MG63 (cell line): ENCODE results near the gene STK35. TPM values are rescaled to one million over a fixed set of nuclear protein-coding genes. Genes with fewer than 3 reads are reported as not detected.
A peak's percentile ranks its signal among the peaks of the same experiment; 100 is the strongest.
"Not testable (repeated sequence)": the region's sequence is repeated elsewhere in the genome, so short reads cannot be mapped to it uniquely, and the experiment has no call there.

Source experiments
- DNase-seq: peaks from one replicate; pipeline ENCODE4 v3.0.0-alpha.2; 2020
- H3K27me3 ChIP-seq: fragments of 250-450 bp; sonication (Bioruptor Pico); 2 replicates; pipeline ENCODE4 v1.5.1; 2020; ENCODE audit warnings: mild to moderate bottlenecking, moderate library complexity
- H3K36me3 ChIP-seq: fragments of 250-450 bp; sonication (Bioruptor Pico); 2 replicates; pipeline ENCODE4 v1.5.1; 2020; ENCODE audit warnings: mild to moderate bottlenecking, moderate library complexity
- H3K4me3 ChIP-seq: fragments of 250-450 bp; sonication (Bioruptor Pico); 2 replicates; pipeline ENCODE4 v1.5.1; 2020; ENCODE audit warnings: mild to moderate bottlenecking, moderate library complexity
- H3K9me3 ChIP-seq: fragments of 250-450 bp; sonication (Bioruptor Pico); 2 replicates; pipeline ENCODE4 v1.5.1; 2020; ENCODE audit warnings: mild to moderate bottlenecking, moderate library complexity
- total RNA-seq: library from RNA; depleted of rRNA; stranded (reverse); fragments of >200 nt; shearing (Covaris generic); gene quantifications from 2 replicates; pipeline ENCODE4 v1.2.3, GENCODE V29; 2014; ENCODE audit warnings: low replicate concordance

STK35 gene
- total RNA-seq, 1 experiment from 2014 or later, result 7.6 TPM

GRCh38 chr20:2163757-2164156, 62.1 kb downstream of the STK35 start:
- H3K36me3 ChIP-seq, result no peaks in the 10 kb centered on the region
- no peak for DNase-seq
- no peaks in the 10 kb centered on the region for H3K27me3 ChIP-seq

GRCh38 chr20:2164421-2164820, 62.8 kb downstream of the STK35 start:
- H3K36me3 ChIP-seq, result no peaks in the 10 kb centered on the region
- DNase-seq, result no peak

More at GRCh38 chr20:2163757-2164156, 62.1 kb downstream of the STK35 start:
- H3K9me3 ChIP-seq, result no peaks in the 10 kb centered on the region
- H3K4me3 ChIP-seq, result no peak overlapping the region

GRCh38 chr20:2164966-2165365, 63.3 kb downstream of the STK35 start:
- Histone ChIP-seq H3K4me3 (no peak overlapping the region), H3K9me3 (no peaks in the 10 kb centered on the region), H3K27me3 (no peaks in the 10 kb centered on the region), H3K36me3 (no peaks in the 10 kb centered on the region)
- DNase-seq, result no peak

More at GRCh38 chr20:2164421-2164820, 62.8 kb downstream of the STK35 start:
- no peak overlapping the region for H3K4me3 ChIP-seq
- no peaks in the 10 kb centered on the region for H3K9me3 ChIP-seq
- H3K27me3 ChIP-seq, result no peaks in the 10 kb centered on the region

GRCh38 chr20:2165871-2166270, 64.2 kb downstream of the STK35 start:
- DNase-seq, result no peak
- H3K4me3 ChIP-seq, result no peak overlapping the region
- no peaks in the 10 kb centered on the region for H3K9me3 ChIP-seq
- no peaks in the 10 kb centered on the region for H3K27me3 ChIP-seq
- H3K36me3 ChIP-seq, result no peaks in the 10 kb centered on the region

GRCh38 chr20:2167112-2167511, 65.5 kb downstream of the STK35 start:
- DNase-seq, result no peak
- no peak overlapping the region for H3K4me3 ChIP-seq
- H3K9me3 ChIP-seq, result no peaks in the 10 kb centered on the region
- no peaks in the 10 kb centered on the region for H3K36me3 ChIP-seq
- H3K27me3 ChIP-seq, result no peaks in the 10 kb centered on the region

- Histone ChIP-seq H3K27me3 (no peaks in the 10 kb centered on the region), H3K36me3 (no peaks in the 10 kb centered on the region), H3K4me3 (no peak overlapping the region), H3K9me3 (no peaks in the 10 kb centered on the region)
- DNase-seq, result no peak
Measured at GRCh38 chr20:2168946-2169345, 67.3 kb downstream of the STK35 start.

- Histone ChIP-seq H3K27me3 (no peaks in the 10 kb centered on the region), H3K9me3 (no peaks in the 10 kb centered on the region), H3K4me3 (no peak overlapping the region), H3K36me3 (no peaks in the 10 kb centered on the region)
- DNase-seq, result no peak
Measured at GRCh38 chr20:2169456-2170088, 67.9 kb downstream of the STK35 start.

GRCh38 chr20:2170404-2170803, 68.8 kb downstream of the STK35 start:
- Histone ChIP-seq H3K27me3 (no peaks in the 10 kb centered on the region), H3K36me3 (no peaks in the 10 kb centered on the region), H3K4me3 (no peak overlapping the region), H3K9me3 (no peaks in the 10 kb centered on the region)
- no peak for DNase-seq

- no peak for DNase-seq
- H3K36me3 ChIP-seq, result no peaks in the 10 kb centered on the region
Measured at GRCh38 chr20:2171266-2171790, 69.7 kb downstream of the STK35 start.

GRCh38 chr20:2171840-2172239, 70.2 kb downstream of the STK35 start:
- H3K27me3 ChIP-seq, DNase-seq, H3K4me3 ChIP-seq, H3K9me3 ChIP-seq, H3K36me3 ChIP-seq: not testable (repeated sequence)

More at GRCh38 chr20:2171266-2171790, 69.7 kb downstream of the STK35 start:
- H3K27me3 ChIP-seq, result no peaks in the 10 kb centered on the region
- no peaks in the 10 kb centered on the region for H3K9me3 ChIP-seq
- no peak overlapping the region for H3K4me3 ChIP-seq

- no peaks in the 10 kb centered on the region for H3K9me3 ChIP-seq
- no peaks in the 10 kb centered on the region for H3K27me3 ChIP-seq
- no peak overlapping the region for H3K4me3 ChIP-seq
- peak; percentile 24 for DNase-seq
- H3K36me3 ChIP-seq, result no peaks in the 10 kb centered on the region
Measured at GRCh38 chr20:2172305-2173175, 70.9 kb downstream of the STK35 start.

GRCh38 chr20:2173186-2173585, 71.6 kb downstream of the STK35 start:
- Histone ChIP-seq H3K27me3 (no peaks in the 10 kb centered on the region), H3K36me3 (no peaks in the 10 kb centered on the region), H3K9me3 (no peaks in the 10 kb centered on the region), H3K4me3 (no peak overlapping the region)
- no peak for DNase-seq

GRCh38 chr20:2174067-2174466, 72.4 kb downstream of the STK35 start:
- H3K9me3 ChIP-seq, result no peaks in the 10 kb centered on the region
- no peak overlapping the region for H3K4me3 ChIP-seq
- H3K27me3 ChIP-seq, result no peaks in the 10 kb centered on the region
- DNase-seq, result no peak
- H3K36me3 ChIP-seq, result no peaks in the 10 kb centered on the region

GRCh38 chr20:2176946-2177345, 75.3 kb downstream of the STK35 start:
- Histone ChIP-seq H3K27me3 (no peaks in the 10 kb centered on the region), H3K9me3 (no peaks in the 10 kb centered on the region), H3K36me3 (no peaks in the 10 kb centered on the region), H3K4me3 (no peak overlapping the region)
- DNase-seq, result no peak

- Histone ChIP-seq H3K4me3 (no peak overlapping the region), H3K36me3 (no peaks in the 10 kb centered on the region), H3K9me3 (no peaks in the 10 kb centered on the region), H3K27me3 (no peaks in the 10 kb centered on the region)
- no peak for DNase-seq
Measured at GRCh38 chr20:2178318-2179232, 76.9 kb downstream of the STK35 start.

GRCh38 chr20:2179233-2179580, 77.6 kb downstream of the STK35 start:
- no peak for DNase-seq
- Histone ChIP-seq H3K9me3 (no peaks in the 10 kb centered on the region), H3K36me3 (no peaks in the 10 kb centered on the region), H3K27me3 (no peaks in the 10 kb centered on the region), H3K4me3 (no peak overlapping the region)

- Histone ChIP-seq H3K36me3 (no peaks in the 10 kb centered on the region), H3K9me3 (no peaks in the 10 kb centered on the region), H3K4me3 (no peak overlapping the region), H3K27me3 (no peaks in the 10 kb centered on the region)
- no peak for DNase-seq
Measured at GRCh38 chr20:2179949-2180348, 78.3 kb downstream of the STK35 start.
